Measurements from ENCODE around the gene PRPF6. TPM values are rescaled to one million over a fixed set of nuclear protein-coding genes. Genes with fewer than 3 reads are reported as not detected.

The PRPF6 gene
- total and polyA plus RNA-seq, 2 donors (not counting 1 experiment from before 2014, with no cell fraction given), result 31.7 to 82.9 TPM

GRCh38 chr20:63976980-63977738 is 3.8 kb upstream of the PRPF6 start:
- Mint-ChIP-seq H3K9me3 (ENCODE audit: insufficient read depth) (no peaks in the 10 kb centered on the region), H3K27ac (peak overlapping the region; percentile 20), H3K27me3 (no peaks in the 10 kb centered on the region), H3K4me3 (peak overlapping the region; percentile 83), H3K4me1 (peaks cover 40% of the 10 kb centered on the region)
- H3K27me3 ChIP-seq (replicated peaks in 1 of 4; ENCODE audit: control extremely low read depth in 1 of 4, control insufficient read depth in 3 of 4, insufficient read depth in 4 of 4, low read length in 3 of 4), result no peaks in the 10 kb centered on the region
- peaks cover 7% of the 10 kb centered on the region for H3K79me2 ChIP-seq (ENCODE audit: control insufficient read depth, insufficient read depth, low read length)
- H3K4me1 ChIP-seq (ENCODE audit: control insufficient read depth in 2 of 2, insufficient read depth in 2 of 2, low read length in 2 of 2), result peaks cover 29 to 45% of the 10 kb centered on the region in 2 donors
- POLR2A ChIA-PET, result no interaction called here
- no peak overlapping the region for H3K4me3 ChIP-seq (ENCODE audit: control extremely low read depth in 1 of 5, extremely low read depth in 1 of 5, insufficient read depth in 1 of 5, low read depth in 2 of 5, low read length in 4 of 5)
- H4K20me1 ChIP-seq (ENCODE audit: control insufficient read depth, insufficient read depth, low read length, poor library complexity, severe bottlenecking), result peaks cover 16% of the 10 kb centered on the region
- no peak for ATAC-seq (ENCODE audit: low read depth)
- intact Hi-C loops (cut with micrococcal nuclease), result no loop called here
- no peak overlapping the region for H3K27ac ChIP-seq (ENCODE audit: low read length in 2 of 2)
- no peaks in the 10 kb centered on the region for H3K9me3 ChIP-seq (ENCODE audit: control extremely low read depth in 1 of 3, control insufficient read depth in 2 of 3, insufficient read depth in 1 of 3, low read length in 2 of 3)
- no peak overlapping the region for H3K9ac ChIP-seq (ENCODE audit: low read length)
- H2AFZ ChIP-seq (ENCODE audit: insufficient read depth, low read depth, low read length, poor library complexity, severe bottlenecking), result no peak overlapping the region
- WGBS (ENCODE audit: insufficient coverage), result 98% methylated on average over 14 of the region's 18 CpGs
- TF ChIP-seq EZH2 (IDR thresholded peaks at IDR 0.05; ENCODE audit: borderline replicate concordance, insufficient read depth, low read depth, low read length, poor library complexity, severe bottlenecking), result no peak
- no peak for TF ChIP-seq CTCF (IDR thresholded peaks at IDR 0.05)
- H3K36me3 ChIP-seq (replicated peaks in 1 of 2; ENCODE audit: control extremely low read depth in 1 of 2, control insufficient read depth in 1 of 2, extremely low read depth in 1 of 2, insufficient read depth in 2 of 2, low read length in 1 of 2), result peaks cover 0 to 2% of the 10 kb centered on the region in 2 experiments
- CTCF ChIA-PET, result no interaction called here
- peak overlapping the region; percentile 93 for H3K4me2 ChIP-seq (replicated peaks; ENCODE audit: low read depth, low read length, poor library complexity, severe bottlenecking)
- peak; percentile 25 for DNase-seq

GRCh38 chr20:63977739-63978276 is 3.1 kb upstream of the PRPF6 start:
- Histone ChIP-seq H2AFZ (ENCODE audit: insufficient read depth, low read depth, low read length, poor library complexity, severe bottlenecking) (peak overlapping the region; percentile 80), H3K36me3 (replicated peaks in 1 of 2; ENCODE audit: control extremely low read depth in 1 of 2, control insufficient read depth in 1 of 2, extremely low read depth in 1 of 2, insufficient read depth in 2 of 2, low read length in 1 of 2) (peaks cover 0 to 6% of the 10 kb centered on the region in 2 experiments), H3K9ac (ENCODE audit: low read length) (peak overlapping the region; percentile 76), H3K4me3 (ENCODE audit: control extremely low read depth in 1 of 5, extremely low read depth in 1 of 5, insufficient read depth in 1 of 5, low read depth in 2 of 5, low read length in 4 of 5) (no peak overlapping the region), H3K27ac (ENCODE audit: low read length in 2 of 2) (peak overlapping the region in 1 of 2 donors; percentile 81), H3K4me2 (replicated peaks; ENCODE audit: low read depth, low read length, poor library complexity, severe bottlenecking) (peak overlapping the region; percentile 93), H3K27me3 (replicated peaks in 1 of 4; ENCODE audit: control extremely low read depth in 1 of 4, control insufficient read depth in 3 of 4, insufficient read depth in 4 of 4, low read length in 3 of 4) (no peaks in the 10 kb centered on the region), H3K4me1 (ENCODE audit: control insufficient read depth in 2 of 2, insufficient read depth in 2 of 2, low read length in 2 of 2) (peaks cover 33 to 51% of the 10 kb centered on the region in 2 donors), H4K20me1 (ENCODE audit: control insufficient read depth, insufficient read depth, low read length, poor library complexity, severe bottlenecking) (peaks cover 23% of the 10 kb centered on the region), H3K79me2 (ENCODE audit: control insufficient read depth, insufficient read depth, low read length) (peaks cover 13% of the 10 kb centered on the region), H3K9me3 (ENCODE audit: control extremely low read depth in 1 of 3, control insufficient read depth in 2 of 3, insufficient read depth in 1 of 3, low read length in 2 of 3) (no peaks in the 10 kb centered on the region)
- H3K27me3 Mint-ChIP-seq, result no peaks in the 10 kb centered on the region
- H3K4me3 Mint-ChIP-seq, result peak overlapping the region; percentile 83
- ATAC-seq (ENCODE audit: low read depth), result no peak
- WGBS (ENCODE audit: insufficient coverage), result 84% methylated on average over 16 of the region's 16 CpGs
- H3K4me1 Mint-ChIP-seq, result peaks cover 45% of the 10 kb centered on the region
- ChIA-PET CTCF (no interaction called here), POLR2A (no interaction called here)
- DNase-seq, result no peak
- no peak for TF ChIP-seq CTCF (IDR thresholded peaks at IDR 0.05)
- TF ChIP-seq EZH2 (IDR thresholded peaks at IDR 0.05; ENCODE audit: borderline replicate concordance, insufficient read depth, low read depth, low read length, poor library complexity, severe bottlenecking), result no peak
- H3K9me3 Mint-ChIP-seq (ENCODE audit: insufficient read depth), result no peaks in the 10 kb centered on the region
- intact Hi-C loops (cut with micrococcal nuclease), result no loop called here
- H3K27ac Mint-ChIP-seq, result peak overlapping the region; percentile 89
